ENCODE data around the gene SPAAR.
A peak's percentile ranks its signal among the peaks of the same experiment; 100 is the strongest.

Gene SPAAR

DNA sequence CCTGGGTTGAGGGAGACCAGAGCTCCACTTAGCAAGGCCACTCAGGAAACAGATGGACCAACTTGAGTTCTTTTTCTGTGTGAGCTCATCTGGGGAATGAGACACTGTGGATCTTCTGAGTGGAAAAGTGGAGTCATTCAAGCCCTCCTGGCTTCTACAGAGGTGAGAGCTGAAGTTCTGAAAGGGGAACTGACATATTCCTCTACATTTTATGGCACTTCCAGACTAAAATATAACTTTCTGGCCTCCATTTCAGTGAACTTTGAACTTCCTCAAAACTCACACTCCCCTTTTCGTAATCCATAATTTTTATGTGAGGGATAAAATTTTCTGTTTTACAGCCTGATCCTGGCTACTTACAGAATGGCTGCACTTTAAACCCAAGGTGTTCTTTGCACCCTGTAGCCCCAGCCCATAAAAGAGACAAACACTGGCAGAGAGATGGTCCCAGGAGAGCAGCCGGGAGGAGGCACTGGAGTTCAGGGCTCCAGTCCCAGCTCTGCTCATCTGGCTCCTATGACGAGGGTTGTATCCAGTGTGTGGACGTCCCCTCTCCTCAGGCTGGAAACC lies 10.8 kb downstream of the SPAAR start:
- Histone ChIP-seq H3K36me3 (ENCODE audit: insufficient read depth) (no peaks in the 10 kb centered on the region), H3K4me1 (ENCODE audit: low read depth, poor library complexity, severe bottlenecking) (peaks cover 13% of the 10 kb centered on the region), H3K27me3 (ENCODE audit: insufficient read depth, low read depth) (no peaks in the 10 kb centered on the region), H3K27ac (no peak overlapping the region), H3K79me2 (ENCODE audit: insufficient read depth, low read depth) (no peaks in the 10 kb centered on the region), H3K4me2 (no peak overlapping the region), H4K20me1 (ENCODE audit: insufficient read depth) (no peaks in the 10 kb centered on the region), H3K9ac (no peak overlapping the region), H2AFZ (ENCODE audit: low read depth) (no peak overlapping the region), H3K4me3 (IDR thresholded peaks at IDR 0.05; ENCODE audit: insufficient read depth, low read depth, low read length) (no peak overlapping the region)
- TF ChIP-seq, protein P1, sequence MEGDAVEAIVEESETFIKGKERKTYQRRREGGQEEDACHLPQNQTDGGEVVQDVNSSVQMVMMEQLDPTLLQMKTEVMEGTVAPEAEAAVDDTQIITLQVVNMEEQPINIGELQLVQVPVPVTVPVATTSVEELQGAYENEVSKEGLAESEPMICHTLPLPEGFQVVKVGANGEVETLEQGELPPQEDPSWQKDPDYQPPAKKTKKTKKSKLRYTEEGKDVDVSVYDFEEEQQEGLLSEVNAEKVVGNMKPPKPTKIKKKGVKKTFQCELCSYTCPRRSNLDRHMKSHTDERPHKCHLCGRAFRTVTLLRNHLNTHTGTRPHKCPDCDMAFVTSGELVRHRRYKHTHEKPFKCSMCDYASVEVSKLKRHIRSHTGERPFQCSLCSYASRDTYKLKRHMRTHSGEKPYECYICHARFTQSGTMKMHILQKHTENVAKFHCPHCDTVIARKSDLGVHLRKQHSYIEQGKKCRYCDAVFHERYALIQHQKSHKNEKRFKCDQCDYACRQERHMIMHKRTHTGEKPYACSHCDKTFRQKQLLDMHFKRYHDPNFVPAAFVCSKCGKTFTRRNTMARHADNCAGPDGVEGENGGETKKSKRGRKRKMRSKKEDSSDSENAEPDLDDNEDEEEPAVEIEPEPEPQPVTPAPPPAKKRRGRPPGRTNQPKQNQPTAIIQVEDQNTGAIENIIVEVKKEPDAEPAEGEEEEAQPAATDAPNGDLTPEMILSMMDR (conservative IDR thresholded peaks at IDR 0.05; ENCODE audit: low read depth, low read length), result no peak

DNA sequence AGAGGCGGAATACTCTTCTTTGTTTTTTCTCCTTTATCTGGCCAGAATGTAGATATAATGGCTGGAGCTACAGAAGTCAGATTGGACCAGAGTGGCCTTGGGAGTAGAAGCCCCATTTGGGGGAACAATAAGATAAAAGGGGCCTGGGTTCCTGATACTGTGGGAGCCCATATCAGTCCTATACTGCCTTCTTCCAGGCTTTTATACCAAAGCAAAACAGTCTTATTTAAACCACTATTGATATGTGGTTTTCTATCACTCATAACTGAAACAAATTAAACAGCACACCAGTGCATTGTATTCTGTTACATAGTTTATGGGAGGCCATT lies 14.3 kb downstream of the SPAAR start:
- Histone ChIP-seq H3K4me2 (peak overlapping the region; percentile 31; the same call in 1 of the 2 replicates), H3K36me3 (ENCODE audit: insufficient read depth) (no peaks in the 10 kb centered on the region), H3K9ac (no peak overlapping the region), H3K27ac (no peak overlapping the region; the same call in 1 of the 2 replicates), H3K27me3 (ENCODE audit: insufficient read depth, low read depth) (no peaks in the 10 kb centered on the region), H3K4me1 (ENCODE audit: low read depth, poor library complexity, severe bottlenecking) (peaks cover 13% of the 10 kb centered on the region), H3K4me3 (IDR thresholded peaks at IDR 0.05; ENCODE audit: insufficient read depth, low read depth, low read length) (no peak overlapping the region), H2AFZ (ENCODE audit: low read depth) (peak overlapping the region; percentile 12; the same call in 1 of the 2 replicates), H4K20me1 (ENCODE audit: insufficient read depth) (no peaks in the 10 kb centered on the region), H3K79me2 (ENCODE audit: insufficient read depth, low read depth) (no peaks in the 10 kb centered on the region)
- TF ChIP-seq, protein P1 (conservative IDR thresholded peaks at IDR 0.05; ENCODE audit: low read depth, low read length), result no peak

DNA sequence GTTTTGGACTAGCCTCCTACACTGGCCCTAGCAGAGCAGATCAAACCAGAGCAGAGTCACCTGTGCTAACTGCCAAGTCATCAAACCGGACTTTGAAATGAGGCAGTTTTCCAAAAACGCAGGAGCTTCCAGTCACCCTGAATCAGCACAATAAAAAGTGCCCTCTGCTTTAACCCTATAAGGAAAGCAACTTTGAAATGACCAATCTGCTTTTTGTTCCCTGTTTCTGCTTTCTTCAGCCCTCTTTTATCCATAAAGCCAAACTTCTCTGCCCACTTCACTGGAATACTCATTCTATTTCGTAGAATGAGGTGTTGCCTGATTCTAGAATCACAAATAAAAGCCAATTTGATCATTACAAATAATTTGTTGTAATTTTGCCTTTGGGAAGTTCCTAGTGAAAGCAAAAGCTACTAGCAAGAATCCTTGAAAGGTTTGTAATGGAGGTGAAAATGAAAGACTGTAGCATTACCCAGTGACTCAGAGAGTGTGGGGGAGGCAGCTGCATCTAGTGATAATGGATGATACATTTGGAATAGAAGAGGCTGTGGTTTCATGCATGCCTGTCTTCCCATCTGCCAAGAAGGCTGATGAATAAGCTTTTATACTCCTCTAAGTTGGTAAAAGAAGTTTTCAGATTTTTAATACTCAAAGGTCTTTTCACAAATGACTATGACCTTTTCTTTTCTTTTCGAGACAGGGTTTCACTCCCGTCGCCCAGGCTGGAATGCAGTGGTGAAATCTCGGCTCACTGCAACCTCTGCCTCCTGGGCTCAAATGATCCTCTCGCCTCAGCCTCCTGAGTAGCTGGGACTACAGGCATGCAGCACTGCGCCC lies 14.9 kb downstream of the SPAAR start:
- Histone ChIP-seq H3K27ac (no peak overlapping the region; the same call in 1 of the 2 replicates), H2AFZ (ENCODE audit: low read depth) (peak overlapping the region; percentile 12; the same call in 1 of the 2 replicates), H3K9ac (no peak overlapping the region), H3K4me2 (peak overlapping the region; percentile 31; the same call in 1 of the 2 replicates), H3K27me3 (ENCODE audit: insufficient read depth, low read depth) (no peaks in the 10 kb centered on the region), H4K20me1 (ENCODE audit: insufficient read depth) (no peaks in the 10 kb centered on the region), H3K4me3 (IDR thresholded peaks at IDR 0.05; ENCODE audit: insufficient read depth, low read depth, low read length) (no peak overlapping the region), H3K4me1 (ENCODE audit: low read depth, poor library complexity, severe bottlenecking) (peaks cover 13% of the 10 kb centered on the region), H3K36me3 (ENCODE audit: insufficient read depth) (no peaks in the 10 kb centered on the region), H3K79me2 (ENCODE audit: insufficient read depth, low read depth) (no peaks in the 10 kb centered on the region)
- TF ChIP-seq, protein P1 (conservative IDR thresholded peaks at IDR 0.05; ENCODE audit: low read depth, low read length), result no peak

DNA sequence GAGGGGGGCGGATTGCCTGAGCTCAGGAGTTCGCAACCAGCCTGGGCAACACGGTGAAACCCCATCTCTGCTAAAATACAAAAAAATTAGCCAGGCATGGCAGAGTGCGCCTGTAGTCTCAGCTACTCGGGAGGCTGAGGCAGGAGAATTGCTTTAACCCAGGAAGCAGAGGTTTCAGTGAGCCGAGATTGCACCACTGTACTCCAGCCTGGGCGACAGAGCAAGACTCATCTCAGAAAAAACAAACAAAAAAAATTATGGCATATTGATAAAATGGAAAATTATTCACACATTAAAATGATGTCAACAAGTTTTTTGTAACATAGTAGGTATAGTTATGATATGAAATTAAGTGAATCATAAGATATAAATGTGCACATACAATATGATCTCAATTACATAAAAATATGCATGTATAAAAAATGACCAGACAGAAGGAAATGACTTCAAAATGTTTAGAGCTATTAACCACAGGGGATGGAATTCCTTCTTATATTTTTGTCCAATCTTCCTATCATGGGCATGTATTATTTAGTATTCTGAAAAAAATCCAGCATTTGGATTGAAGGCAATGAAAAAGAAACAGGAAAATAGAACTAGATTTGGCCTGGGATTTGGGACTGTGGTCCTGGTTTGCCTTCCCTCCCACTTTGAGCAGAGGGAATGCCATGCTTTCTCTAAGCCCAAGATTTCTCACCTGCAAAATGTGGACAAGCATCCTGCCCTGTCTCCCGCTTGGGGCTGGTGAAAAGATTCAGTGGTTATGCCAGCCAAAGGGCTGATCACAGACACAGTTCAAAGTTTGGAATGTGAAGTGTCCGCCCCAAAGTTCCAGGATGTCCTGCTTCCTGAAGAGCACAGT lies 19.5 kb downstream of the SPAAR start:
- Histone ChIP-seq H3K4me2 (no peak overlapping the region), H3K9ac (no peak overlapping the region), H4K20me1 (ENCODE audit: insufficient read depth) (no peaks in the 10 kb centered on the region), H3K27me3 (ENCODE audit: insufficient read depth, low read depth) (no peaks in the 10 kb centered on the region), H3K27ac (no peak overlapping the region), H3K79me2 (ENCODE audit: insufficient read depth, low read depth) (no peaks in the 10 kb centered on the region), H2AFZ (ENCODE audit: low read depth) (no peak overlapping the region), H3K4me3 (IDR thresholded peaks at IDR 0.05; ENCODE audit: insufficient read depth, low read depth, low read length) (no peak overlapping the region), H3K4me1 (ENCODE audit: low read depth, poor library complexity, severe bottlenecking) (peaks cover 26% of the 10 kb centered on the region), H3K36me3 (ENCODE audit: insufficient read depth) (no peaks in the 10 kb centered on the region)
- TF ChIP-seq, protein P1 (conservative IDR thresholded peaks at IDR 0.05; ENCODE audit: low read depth, low read length), result no peak
